Prostate gland (tissue), 2 donors: Measurements from ENCODE around the gene ECE2. TPM values are rescaled to one million over a fixed set of nuclear protein-coding genes. Genes with fewer than 3 reads are reported as not detected.

ENCODE experiments used
- DNase-seq: peaks from one replicate; pipeline ENCODE4 v3.0.0-alpha.2; 2019; ENCODE audit warnings: low spot score
- H3K27ac ChIP-seq, 2 donors: fragments of 200-600 bp; sonication (generic); 2 replicates each; pipeline ENCODE4 v1.5.1; 2017 to 2019
- H3K27me3 ChIP-seq: fragments of 200-600 bp; sonication (generic); replicated peaks from 2 replicates; pipeline ENCODE4 v1.5.1; 2019; ENCODE audit not compliant: insufficient read depth
- H3K36me3 ChIP-seq, 2 donors: fragments of 200-600 bp; sonication (generic); 1 replicate in 1 of 2; 2 replicates in 1 of 2; pipeline versions ENCODE4 v1.5.1 to v1.8.1; 2017 to 2019
- H3K4me1 ChIP-seq: fragments of 200-600 bp; sonication (generic); replicated peaks from 2 replicates; pipeline ENCODE4 v1.5.1; 2019
- H3K4me3 ChIP-seq, 2 donors: fragments of 200-600 bp; sonication (generic); 2 replicates each; pipeline ENCODE4 v1.5.1; 2017 to 2019
- H3K9me3 ChIP-seq: fragments of 200-600 bp; sonication (generic); 2 replicates; pipeline ENCODE4 v1.5.1; 2017
- POLR2A ChIP-seq: fragments of 450-650 bp; IDR thresholded peaks from one replicate; pipeline ENCODE4 v1.6.1; 2016; ENCODE audit warnings: antibody characterized with exemption, mild to moderate bottlenecking
- POLR2AphosphoS5 ChIP-seq: sonication (generic); formaldehyde crosslinking; IDR thresholded peaks from one replicate; pipeline ENCODE4 v1.6.1; 2017; ENCODE audit warnings: antibody characterized with exemption
- WGBS: methylation state at CpG from one replicate; pipeline ENCODE4 v1.1.5; 2018; 5-methylcytosine and 5-hydroxymethylcytosine counted together
- intact Hi-C: fragments of 100-400 bp; cut with DNase I; formaldehyde crosslinking; loops from one replicate; pipeline ENCODE4 v1.14.2; 2022
- total RNA-seq, 2 donors: library from RNA; depleted of rRNA; stranded (reverse); fragments of >200 nt; gene quantifications; one replicate each; pipeline ENCODE4 v1.1.0, GENCODE V29; 2016
- TF ChIP-seq, protein P1 (sequence below), 4 experiments: fragments of 200-600 bp in 2 of 4; fragments of 450-650 bp in 2 of 4; sonication (generic) in 2 of 4; IDR thresholded peaks; 1 replicate in 3 of 4; 2 replicates in 1 of 4; pipeline ENCODE4 v1.5.1; 2016 to 2019; ENCODE audit warnings: antibody characterized with exemption in 4 of 4, mild to moderate bottlenecking in 2 of 4, moderate library complexity in 2 of 4

The ECE2 gene
- total RNA-seq, 2 donors from 2014 or later, result 0.57 TPM; not detected in 1

DNA sequence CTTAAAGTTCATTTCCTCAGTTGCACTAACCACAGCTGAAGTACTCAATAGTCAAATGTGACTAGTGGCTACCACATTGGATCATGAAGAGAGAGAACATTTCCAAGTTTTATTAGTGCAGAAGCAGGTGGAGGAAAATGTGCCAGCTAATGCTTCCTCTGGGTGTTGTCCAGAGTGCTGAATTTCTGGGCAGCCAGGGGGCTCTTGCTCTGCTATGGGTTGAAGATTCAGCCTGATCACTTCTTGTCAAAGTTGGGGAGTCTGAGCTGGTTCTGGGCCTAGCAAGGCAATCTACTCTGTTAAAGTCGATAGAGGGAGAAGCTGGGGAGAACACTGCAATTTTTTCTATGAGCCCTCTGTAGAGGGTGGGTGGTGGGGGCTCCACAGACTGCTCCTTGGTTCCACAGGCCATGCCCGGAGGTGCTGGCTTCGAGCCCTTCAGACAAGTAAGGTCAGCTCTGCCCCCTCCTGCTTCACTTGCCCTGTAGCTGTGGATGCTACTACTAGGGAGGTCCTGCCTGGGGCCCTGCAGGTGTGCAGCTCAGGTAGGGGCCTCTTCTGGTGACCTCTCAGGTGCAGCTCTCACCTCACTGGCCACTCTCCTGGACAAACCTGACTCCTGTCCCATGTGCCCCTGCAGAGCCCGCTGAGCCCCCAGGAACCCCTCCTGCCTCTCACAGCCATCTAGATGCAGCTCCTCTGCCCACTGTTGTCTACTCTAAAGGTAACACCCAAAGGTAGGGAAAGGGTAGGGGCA, 35.3 kb upstream of the ECE2 start:
- intact Hi-C loops, result loop anchor here (5.0 kb wide), 1 partner anchor 93 kb away; no protein-coding TSS in a partner anchor
- DNase-seq, result no peak
- Histone ChIP-seq H3K36me3 (peaks cover 5 to 8% of the 10 kb centered on the region in 2 donors), H3K27ac (no peak overlapping the region), H3K27me3 (no peaks in the 10 kb centered on the region), H3K4me3 (no peak overlapping the region), H3K9me3 (no peaks in the 10 kb centered on the region), H3K4me1 (no peaks in the 10 kb centered on the region)
- WGBS, result 80% methylated on average over 4 of the region's 4 CpGs
- TF ChIP-seq POLR2A, result no peak
- TF ChIP-seq, protein P1, sequence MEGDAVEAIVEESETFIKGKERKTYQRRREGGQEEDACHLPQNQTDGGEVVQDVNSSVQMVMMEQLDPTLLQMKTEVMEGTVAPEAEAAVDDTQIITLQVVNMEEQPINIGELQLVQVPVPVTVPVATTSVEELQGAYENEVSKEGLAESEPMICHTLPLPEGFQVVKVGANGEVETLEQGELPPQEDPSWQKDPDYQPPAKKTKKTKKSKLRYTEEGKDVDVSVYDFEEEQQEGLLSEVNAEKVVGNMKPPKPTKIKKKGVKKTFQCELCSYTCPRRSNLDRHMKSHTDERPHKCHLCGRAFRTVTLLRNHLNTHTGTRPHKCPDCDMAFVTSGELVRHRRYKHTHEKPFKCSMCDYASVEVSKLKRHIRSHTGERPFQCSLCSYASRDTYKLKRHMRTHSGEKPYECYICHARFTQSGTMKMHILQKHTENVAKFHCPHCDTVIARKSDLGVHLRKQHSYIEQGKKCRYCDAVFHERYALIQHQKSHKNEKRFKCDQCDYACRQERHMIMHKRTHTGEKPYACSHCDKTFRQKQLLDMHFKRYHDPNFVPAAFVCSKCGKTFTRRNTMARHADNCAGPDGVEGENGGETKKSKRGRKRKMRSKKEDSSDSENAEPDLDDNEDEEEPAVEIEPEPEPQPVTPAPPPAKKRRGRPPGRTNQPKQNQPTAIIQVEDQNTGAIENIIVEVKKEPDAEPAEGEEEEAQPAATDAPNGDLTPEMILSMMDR (IDR thresholded peaks at IDR 0.05), result no peak
- no peak for TF ChIP-seq POLR2AphosphoS5

DNA sequence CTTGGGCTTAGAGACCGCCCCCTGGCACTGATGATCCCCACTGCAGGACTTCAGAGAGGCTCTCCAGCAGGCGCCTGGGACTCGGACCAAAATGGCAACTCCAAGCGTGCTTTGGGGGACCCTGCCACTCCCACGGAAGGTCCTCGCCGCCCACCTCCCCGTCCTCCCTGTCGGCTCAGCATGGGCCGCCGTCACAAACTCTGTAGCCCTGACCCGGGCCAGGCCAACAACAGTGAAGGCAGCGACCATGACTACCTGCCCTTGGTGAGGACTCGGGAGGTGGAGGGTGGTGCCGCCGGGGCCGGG, 34.7 kb upstream of the ECE2 start:
- no peak for TF ChIP-seq POLR2AphosphoS5
- TF ChIP-seq, protein P1 (IDR thresholded peaks at IDR 0.05), result no peak
- no peak for TF ChIP-seq POLR2A
- Histone ChIP-seq H3K4me1 (no peaks in the 10 kb centered on the region), H3K27me3 (no peaks in the 10 kb centered on the region), H3K36me3 (peaks cover 5 to 8% of the 10 kb centered on the region in 2 donors), H3K27ac (no peak overlapping the region), H3K4me3 (no peak overlapping the region), H3K9me3 (no peaks in the 10 kb centered on the region)
- intact Hi-C loops, result loop anchor here (5.0 kb wide), 1 partner anchor 94 kb away; no protein-coding TSS in a partner anchor
- no peak for DNase-seq
- WGBS, result 28% methylated on average over 13 of the region's 17 CpGs

DNA sequence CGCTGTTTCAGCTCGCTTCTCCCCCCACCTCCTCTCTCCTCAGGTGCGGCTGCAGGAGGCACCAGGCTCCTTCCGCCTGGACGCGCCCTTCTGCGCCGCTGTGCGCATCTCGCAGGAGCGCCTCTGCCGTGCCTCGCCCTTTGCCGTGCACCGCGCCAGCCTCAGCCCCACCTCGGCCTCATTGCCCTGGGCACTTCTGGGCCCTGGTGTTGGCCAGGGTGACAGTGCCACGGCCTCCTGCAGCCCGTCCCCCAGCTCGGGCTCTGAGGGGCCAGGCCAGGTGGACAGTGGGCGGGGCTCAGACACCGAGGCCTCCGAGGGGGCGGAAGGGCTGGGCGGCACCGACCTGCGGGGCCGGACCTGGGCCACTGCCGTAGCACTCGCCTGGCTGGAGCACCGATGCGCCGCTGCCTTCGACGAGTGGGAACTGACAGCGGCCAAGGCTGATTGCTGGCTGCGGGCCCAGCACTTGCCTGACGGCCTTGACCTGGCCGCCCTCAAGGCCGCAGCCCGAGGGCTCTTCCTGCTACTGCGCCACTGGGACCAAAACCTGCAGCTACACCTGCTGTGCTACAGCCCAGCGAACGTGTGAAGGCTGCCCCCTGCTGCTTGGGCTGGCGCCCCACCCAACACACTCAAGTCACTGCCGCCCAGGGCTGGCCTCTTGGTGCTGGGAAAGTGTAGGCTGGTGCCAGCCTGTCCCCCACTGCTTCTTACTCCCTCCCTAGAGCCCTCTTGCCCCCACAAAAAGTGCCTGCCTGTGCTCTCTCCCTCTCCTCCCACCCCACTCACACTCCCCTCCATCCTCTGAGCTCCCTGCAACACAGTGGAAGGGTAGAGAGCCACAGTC, 34.1 kb upstream of the ECE2 start:
- Histone ChIP-seq H3K27me3 (no peaks in the 10 kb centered on the region), H3K4me3 (no peak overlapping the region), H3K9me3 (no peaks in the 10 kb centered on the region), H3K27ac (no peak overlapping the region), H3K4me1 (no peaks in the 10 kb centered on the region), H3K36me3 (peaks cover 5 to 8% of the 10 kb centered on the region in 2 donors)
- intact Hi-C loops, result loop anchor here (5.0 kb wide), 1 partner anchor 94 kb away; no protein-coding TSS in a partner anchor
- DNase-seq, result no peak
- TF ChIP-seq POLR2A (no peak), POLR2AphosphoS5 (no peak)
- TF ChIP-seq, protein P1 (IDR thresholded peaks at IDR 0.05), result peak in 3 of 4 experiments; percentile 35 to 72 (median 58)
- 16% methylated on average over 45 of the region's 46 CpGs for WGBS

- H3K9me3 ChIP-seq, result no peaks in the 10 kb centered on the region
- no peak for DNase-seq
- H3K27ac ChIP-seq, result no peak overlapping the region
- no peaks in the 10 kb centered on the region for H3K27me3 ChIP-seq
- no peak overlapping the region for H3K4me3 ChIP-seq
- intact Hi-C loops, result loop anchor here (5.0 kb wide), 1 partner anchor 95 kb away; no protein-coding TSS in a partner anchor
- no peaks in the 10 kb centered on the region for H3K4me1 ChIP-seq
- peaks cover 5 to 8% of the 10 kb centered on the region in 2 donors for H3K36me3 ChIP-seq
- WGBS, result 82% methylated on average over 5 of the region's 5 CpGs
- TF ChIP-seq POLR2AphosphoS5, result no peak
- TF ChIP-seq, protein P1 (IDR thresholded peaks at IDR 0.05), result no peak
- no peak for TF ChIP-seq POLR2A
These were observed 33.5 kb upstream of the ECE2 start for GRCh38 chr3:184242297-184242685.
